Raji (cell line): Measurements from ENCODE around the gene KLHDC7B.

Experiments used
- POLR2A ChIP-seq: IDR thresholded peaks from 2 replicates; pipeline ENCODE4 v1.6.1; 2011; ENCODE audit warnings: low read depth, low read length, control low read depth; ENCODE audit not compliant: insufficient read depth

The KLHDC7B gene

GRCh38 chr22:50532824-50533796, 12.6 kb upstream of the KLHDC7B start:
- no peak for TF ChIP-seq POLR2A

GRCh38 chr22:50533856-50534711, 11.6 kb upstream of the KLHDC7B start:
- TF ChIP-seq POLR2A = peak; percentile 64

- TF ChIP-seq POLR2A = peak; percentile 53
These were observed 10.6 kb upstream of the KLHDC7B start for GRCh38 chr22:50535113-50535512.

GRCh38 chr22:50536226-50536625, 9.5 kb upstream of the KLHDC7B start:
- no peak for TF ChIP-seq POLR2A

GRCh38 chr22:50537765-50538164, 7.9 kb upstream of the KLHDC7B start:
- TF ChIP-seq POLR2A = no peak

- no peak for TF ChIP-seq POLR2A
These were observed 5.3 kb upstream of the KLHDC7B start for GRCh38 chr22:50540381-50540780.

GRCh38 chr22:50542416-50542927, 3.2 kb upstream of the KLHDC7B start:
- TF ChIP-seq POLR2A = no peak

GRCh38 chr22:50544078-50544745, 1.5 kb upstream of the KLHDC7B start:
- TF ChIP-seq POLR2A = no peak

GRCh38 chr22:50544746-50545253, 899 bp upstream of the KLHDC7B start:
- TF ChIP-seq POLR2A = no peak

- TF ChIP-seq POLR2A = no peak
These were observed 895 bp downstream of the KLHDC7B start for GRCh38 chr22:50546326-50547262.

GRCh38 chr22:50547263-50547985, 1.7 kb downstream of the KLHDC7B start:
- no peak for TF ChIP-seq POLR2A

- TF ChIP-seq POLR2A = 0 out of 2 replicates have a peak, but pooled peaks have one; percentile 25
These were observed 2.6 kb downstream of the KLHDC7B start for GRCh38 chr22:50548040-50548920.
